NK-92 (cell line): ENCODE measurements around the gene STAMBPL1.
"Not testable (repeated sequence)": the region's sequence is repeated elsewhere in the genome, so short reads cannot be mapped to it uniquely, and the experiment has no call there.

Experiments
- DNase-seq: peaks from one replicate; lab custom pipeline; 2025; ENCODE audit not compliant: unreplicated experiment; lab: John Stamatoyannopoulos, UW

STAMBPL1 gene

GRCh38 chr10:88919041-88919440 lies 39.0 kb downstream of the STAMBPL1 start:
- DNase-seq: no peak

GRCh38 chr10:88920198-88920597 lies 40.2 kb downstream of the STAMBPL1 start:
- DNase-seq: no peak

- no peak for DNase-seq
These were observed 41.0 kb downstream of the STAMBPL1 start for GRCh38 chr10:88920986-88921593.

- no peak for DNase-seq
These were observed 42.0 kb downstream of the STAMBPL1 start for GRCh38 chr10:88922041-88922440.

- no peak for DNase-seq
These were observed 43.5 kb downstream of the STAMBPL1 start for GRCh38 chr10:88923520-88923919.

- no peak for DNase-seq
These were observed 46.7 kb downstream of the STAMBPL1 start for GRCh38 chr10:88926566-88927415.

- no peak for DNase-seq
These were observed 47.3 kb downstream of the STAMBPL1 start for GRCh38 chr10:88927416-88927690.

- DNase-seq: no peak
These were observed 48.2 kb downstream of the STAMBPL1 start for GRCh38 chr10:88928254-88928653.

- DNase-seq: no peak
These were observed 51.5 kb downstream of the STAMBPL1 start for GRCh38 chr10:88931548-88931947.

- not testable (repeated sequence) for DNase-seq
These were observed 52.0 kb downstream of the STAMBPL1 start for GRCh38 chr10:88932029-88932428.

- DNase-seq: no peak
These were observed 52.7 kb downstream of the STAMBPL1 start for GRCh38 chr10:88932539-88933256.

GRCh38 chr10:88933564-88933963 lies 53.5 kb downstream of the STAMBPL1 start:
- DNase-seq: no peak

- DNase-seq: no peak
These were observed 55.0 kb downstream of the STAMBPL1 start for GRCh38 chr10:88934900-88935672.

GRCh38 chr10:88936656-88937055 lies 56.6 kb downstream of the STAMBPL1 start:
- no peak for DNase-seq

GRCh38 chr10:88938039-88938438 lies 58.0 kb downstream of the STAMBPL1 start:
- no peak for DNase-seq

GRCh38 chr10:88938938-88939337 lies 58.9 kb downstream of the STAMBPL1 start:
- DNase-seq: no peak

GRCh38 chr10:88941026-88941425 lies 61.0 kb downstream of the STAMBPL1 start:
- no peak for DNase-seq

- DNase-seq: no peak
These were observed 63.7 kb downstream of the STAMBPL1 start for GRCh38 chr10:88943778-88944177.

GRCh38 chr10:88944813-88945212 lies 64.8 kb downstream of the STAMBPL1 start:
- DNase-seq: no peak

- DNase-seq: no peak
These were observed 66.2 kb downstream of the STAMBPL1 start for GRCh38 chr10:88946200-88946599.

GRCh38 chr10:88946965-88947590 lies 67.0 kb downstream of the STAMBPL1 start:
- no peak for DNase-seq
